Measurements from ENCODE around the gene CCDC15. TPM values are rescaled to one million over a fixed set of nuclear protein-coding genes. Genes with fewer than 3 reads are reported as not detected.

The CCDC15 gene
- total RNA-seq, 1 experiment from 2014 or later: 2.8 TPM

- Histone ChIP-seq H3K79me2 (ENCODE audit: insufficient read depth, low read length) (no peaks in the 10 kb centered on the region), H2BK12ac (ENCODE audit: insufficient read length, low read depth, low read length) (no peak overlapping the region), H3K79me1 (ENCODE audit: insufficient read depth, low read depth, low read length, poor library complexity, severe bottlenecking) (no peaks in the 10 kb centered on the region), H3K4me2 (ENCODE audit: insufficient read depth, insufficient read length, low read length) (no peak overlapping the region), H2BK15ac (ENCODE audit: low read depth, low read length) (no peak overlapping the region), H3K56ac (ENCODE audit: insufficient read length, low read depth, low read length) (no peak overlapping the region), H3K9me3 (ENCODE audit: control insufficient read depth, low read depth, low read length) (no peaks in the 10 kb centered on the region), H3K27ac (ENCODE audit: insufficient read length, low read depth, low read length) (no peak overlapping the region), H4K5ac (ENCODE audit: insufficient read length, low read depth, low read length) (no peak overlapping the region), H3K27me3 (ENCODE audit: insufficient read depth, low read length) (peaks cover 9% of the 10 kb centered on the region; the same call in 1 of the 2 replicates), H3T11ph (ENCODE audit: low read length) (no peak overlapping the region), H2BK20ac (ENCODE audit: low read depth, low read length, poor library complexity, severe bottlenecking) (no peak overlapping the region), H3K23ac (ENCODE audit: insufficient read length, low read depth, low read length) (no peak overlapping the region), H3K23me2 (ENCODE audit: insufficient read length, low read depth, low read length, poor library complexity, severe bottlenecking) (no peaks in the 10 kb centered on the region), H2AK5ac (ENCODE audit: insufficient read length, low read length) (no peak overlapping the region), H3K4ac (ENCODE audit: low read depth, low read length) (no peak overlapping the region), H4K91ac (ENCODE audit: insufficient read length, low read depth, low read length) (no peak overlapping the region), H2BK120ac (ENCODE audit: low read depth, low read length, poor library complexity, severe bottlenecking) (no peak overlapping the region), H2BK5ac (ENCODE audit: insufficient read length, low read length) (no peak overlapping the region), H2AFZ (ENCODE audit: low read length) (no peak overlapping the region), H3K18ac (ENCODE audit: insufficient read length, low read depth, low read length) (no peak overlapping the region), H3K4me1 (ENCODE audit: insufficient read depth, low read length) (no peaks in the 10 kb centered on the region), H3K14ac (ENCODE audit: insufficient read depth, low read length) (no peak overlapping the region), H3K9ac (ENCODE audit: extremely low read depth, insufficient read length, low read length) (no peak overlapping the region), H4K8ac (replicated peaks; ENCODE audit: insufficient read length, low read depth, low read length) (no peak overlapping the region), H4K20me1 (ENCODE audit: control insufficient read depth, insufficient read depth, insufficient read length) (no peaks in the 10 kb centered on the region)
- no peaks in the 10 kb centered on the region for H3K9me3 Mint-ChIP-seq
- peaks cover 27% of the 10 kb centered on the region for H3K27me3 Mint-ChIP-seq (ENCODE audit: low read depth)
- no peaks in the 10 kb centered on the region for H3K36me3 Mint-ChIP-seq (ENCODE audit: insufficient read depth in 1 of 3, low read depth in 3 of 3)
- H3K27ac Mint-ChIP-seq: no peak overlapping the region
- H3K4me3 Mint-ChIP-seq: no peak overlapping the region
- TF ChIP-seq CTCF (conservative IDR thresholded peaks at IDR 0.05): no peak
- H3K4me1 Mint-ChIP-seq: peaks cover 2 to 5% of the 10 kb centered on the region in 2 experiments; a peak in 2 of 4 replicates
- WGBS (ENCODE audit: extremely low coverage, insufficient read length, low lambda C conversion rate): no CpG with 5 or more reads among the region's 5 CpGs
- DNase-seq: no peak
Measured at GRCh38 chr11:125056931-125057692, 103.1 kb downstream of the CCDC15 start.
